ENCODE results near the gene GPC6. TPM values are rescaled to one million over a fixed set of nuclear protein-coding genes. Genes with fewer than 3 reads are reported as not detected.
A peak's percentile ranks its signal among the peaks of the same experiment; 100 is the strongest.

GPC6 gene
- total RNA-seq, 2 donors from 2014 or later: not detected

DNA sequence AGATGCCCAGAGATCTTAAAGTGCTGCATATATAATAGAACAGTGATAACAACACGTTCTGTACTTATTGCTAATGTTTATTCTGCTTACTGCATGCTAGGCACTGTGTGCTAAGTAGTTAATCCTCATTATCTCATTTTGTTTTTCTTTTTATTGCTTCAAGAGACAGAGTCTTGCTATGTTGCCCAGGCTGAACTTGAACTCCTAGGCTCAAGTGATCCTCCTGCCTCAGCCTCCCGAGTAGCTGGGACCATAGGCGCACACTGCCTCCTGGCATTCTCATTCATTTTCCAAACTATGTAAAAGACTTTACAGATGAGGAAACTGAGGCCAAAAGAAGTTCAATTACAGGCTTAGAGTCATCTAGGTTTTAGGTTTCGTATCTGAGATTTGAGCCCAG lies 548.4 kb downstream of the GPC6 start:
- no peak for ATAC-seq (replicated peaks)
- Mint-ChIP-seq H3K4me1 (no peaks in the 10 kb centered on the region), H3K27ac (no peak overlapping the region), H3K36me3 (ENCODE audit: low read depth) (no peaks in the 10 kb centered on the region), H3K27me3 (peaks cover 4% of the 10 kb centered on the region), H3K9me3 (no peaks in the 10 kb centered on the region), H3K4me3 (no peak overlapping the region)

GRCh38 chr13:93775507-93776108 lies 549.0 kb downstream of the GPC6 start:
- no peaks in the 10 kb centered on the region for H3K36me3 Mint-ChIP-seq (ENCODE audit: low read depth)
- peaks cover 4% of the 10 kb centered on the region for H3K27me3 Mint-ChIP-seq
- H3K4me3 Mint-ChIP-seq: no peak overlapping the region
- no peak for ATAC-seq (replicated peaks)
- no peak overlapping the region for H3K27ac Mint-ChIP-seq
- no peaks in the 10 kb centered on the region for H3K4me1 Mint-ChIP-seq
- no peaks in the 10 kb centered on the region for H3K9me3 Mint-ChIP-seq

DNA sequence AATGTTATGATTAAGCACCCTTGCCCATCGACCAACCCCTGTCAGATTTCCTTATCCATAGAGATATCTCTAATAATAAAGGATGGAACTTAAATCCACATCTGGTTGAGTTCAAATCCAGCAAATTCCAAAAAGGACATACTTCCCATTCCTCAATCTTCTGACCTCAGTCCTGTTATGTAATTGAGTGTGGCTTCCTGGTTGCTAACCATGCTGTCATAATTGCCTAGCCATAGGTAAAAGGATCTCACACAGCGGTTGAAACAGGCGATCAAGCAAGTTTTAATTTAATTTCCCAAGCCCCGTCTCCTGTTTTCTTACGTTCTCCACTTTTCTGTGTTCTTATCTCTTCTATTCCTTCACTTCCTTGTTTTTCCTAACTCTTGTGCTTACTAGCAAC lies 550.3 kb downstream of the GPC6 start:
- Mint-ChIP-seq H3K4me1 (no peaks in the 10 kb centered on the region), H3K36me3 (ENCODE audit: low read depth) (no peaks in the 10 kb centered on the region), H3K27me3 (peaks cover 4% of the 10 kb centered on the region), H3K4me3 (no peak overlapping the region), H3K27ac (no peak overlapping the region), H3K9me3 (no peaks in the 10 kb centered on the region)
- ATAC-seq (replicated peaks): no peak

DNA sequence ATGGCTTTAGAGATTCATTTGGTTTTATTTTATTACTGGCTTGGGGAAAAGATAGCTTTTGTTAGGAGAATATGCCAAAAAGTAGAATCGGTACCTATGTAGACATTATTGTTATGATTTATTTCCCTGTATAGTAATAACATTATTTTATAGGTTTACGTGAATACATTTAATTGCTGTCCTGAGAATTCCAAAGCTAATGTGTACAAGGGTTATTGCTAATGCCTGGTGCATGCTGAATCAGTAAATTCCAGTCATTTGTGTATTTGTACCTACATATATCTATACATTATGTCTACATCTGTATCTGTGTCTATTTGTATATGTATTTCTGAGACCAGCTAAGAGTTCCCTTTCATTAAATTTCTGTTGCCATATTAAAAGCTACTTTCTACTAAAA lies 550.9 kb downstream of the GPC6 start:
- Mint-ChIP-seq H3K36me3 (ENCODE audit: low read depth) (no peaks in the 10 kb centered on the region), H3K9me3 (no peaks in the 10 kb centered on the region), H3K27ac (no peak overlapping the region), H3K27me3 (peaks cover 4% of the 10 kb centered on the region), H3K4me1 (no peaks in the 10 kb centered on the region), H3K4me3 (no peak overlapping the region)
- ATAC-seq (replicated peaks): no peak

- H3K4me1 Mint-ChIP-seq: no peaks in the 10 kb centered on the region
- peaks cover 4% of the 10 kb centered on the region for H3K27me3 Mint-ChIP-seq
- no peak for ATAC-seq (replicated peaks)
- H3K36me3 Mint-ChIP-seq (ENCODE audit: low read depth): no peaks in the 10 kb centered on the region
- H3K4me3 Mint-ChIP-seq: no peak overlapping the region
- H3K27ac Mint-ChIP-seq: no peak overlapping the region
- H3K9me3 Mint-ChIP-seq: peaks cover 1% of the 10 kb centered on the region
Measured at GRCh38 chr13:93778548-93778947, 551.9 kb downstream of the GPC6 start.

DNA sequence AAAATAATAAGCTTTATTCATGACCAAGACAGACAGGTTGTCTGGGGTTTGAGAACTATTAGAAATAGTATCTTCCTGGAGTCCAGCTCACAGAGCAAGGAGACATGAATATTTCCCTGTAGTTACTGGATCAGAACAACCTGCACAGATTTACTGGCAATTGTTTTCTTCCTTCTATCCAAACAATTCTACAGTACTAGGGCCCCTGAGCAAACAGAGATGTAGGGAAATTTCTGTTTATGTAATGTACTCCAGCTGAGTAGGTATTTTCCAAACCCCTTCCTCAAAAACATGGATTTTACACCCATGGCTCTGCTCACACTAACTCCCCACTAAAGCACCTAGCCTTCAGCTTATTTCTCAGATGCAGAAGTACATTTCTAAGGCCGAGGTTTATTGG lies 557.6 kb downstream of the GPC6 start:
- Mint-ChIP-seq H3K36me3 (ENCODE audit: low read depth) (no peaks in the 10 kb centered on the region), H3K27ac (no peak overlapping the region), H3K4me1 (no peaks in the 10 kb centered on the region), H3K4me3 (no peak overlapping the region), H3K27me3 (no peaks in the 10 kb centered on the region), H3K9me3 (peaks cover 4% of the 10 kb centered on the region)
- no peak for ATAC-seq (replicated peaks)

DNA sequence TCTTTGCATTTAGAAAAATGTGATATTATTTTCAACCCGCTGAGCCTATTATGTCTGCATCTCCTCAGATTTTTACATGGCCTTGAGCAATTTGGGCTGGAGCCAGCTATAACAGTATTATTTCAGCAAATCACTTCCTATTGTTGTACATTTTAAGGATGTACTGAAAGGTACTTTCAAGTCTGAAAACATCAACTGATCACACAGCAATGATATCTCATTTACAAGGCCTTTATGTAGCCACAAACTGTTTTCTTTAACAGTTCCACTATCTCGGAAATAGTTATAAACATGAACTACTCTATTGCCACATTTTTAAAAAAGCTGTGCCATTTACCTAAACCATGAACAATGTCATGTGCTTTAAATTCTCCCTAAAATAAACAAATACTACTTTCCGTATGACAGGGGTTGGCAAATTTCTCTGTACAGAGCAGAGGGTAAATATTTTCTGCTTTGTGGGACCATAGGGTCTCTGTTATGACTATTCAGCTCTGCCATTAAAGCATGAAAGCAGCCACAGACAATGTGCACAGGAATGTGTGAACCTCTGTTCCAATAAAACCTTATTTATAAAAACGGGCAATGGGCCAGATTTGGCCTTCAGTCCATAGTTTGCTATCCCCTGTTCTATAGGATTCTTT lies 560.4 kb downstream of the GPC6 start:
- H3K9me3 Mint-ChIP-seq: peaks cover 4% of the 10 kb centered on the region
- H3K36me3 Mint-ChIP-seq (ENCODE audit: low read depth): no peaks in the 10 kb centered on the region
- no peaks in the 10 kb centered on the region for H3K4me1 Mint-ChIP-seq
- H3K4me3 Mint-ChIP-seq: no peak overlapping the region
- peaks cover 3% of the 10 kb centered on the region for H3K27me3 Mint-ChIP-seq
- no peak for ATAC-seq (replicated peaks)
- H3K27ac Mint-ChIP-seq: no peak overlapping the region

DNA sequence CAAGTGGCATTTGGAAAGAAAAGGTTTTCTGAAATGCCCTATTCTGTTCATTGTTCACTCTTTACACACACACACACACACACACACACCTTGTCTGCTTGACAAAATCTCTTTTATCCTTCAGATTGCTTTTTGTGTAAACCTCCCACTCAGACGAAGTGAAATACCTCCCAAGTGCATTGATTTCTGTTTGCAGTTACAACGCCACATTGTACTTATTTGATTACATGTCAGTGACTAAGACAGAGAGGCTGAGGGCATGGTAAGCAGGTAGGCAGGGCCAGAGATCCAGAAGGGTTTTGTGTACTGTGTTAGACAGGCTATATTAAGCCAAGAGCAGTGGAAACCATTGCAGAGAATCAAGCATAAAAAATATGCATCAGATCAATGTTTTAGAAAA lies 561.8 kb downstream of the GPC6 start:
- peak; percentile 38 for ATAC-seq (replicated peaks)
- H3K27me3 Mint-ChIP-seq: peaks cover 7% of the 10 kb centered on the region
- no peak overlapping the region for H3K27ac Mint-ChIP-seq
- no peaks in the 10 kb centered on the region for H3K36me3 Mint-ChIP-seq (ENCODE audit: low read depth)
- no peaks in the 10 kb centered on the region for H3K4me1 Mint-ChIP-seq
- H3K9me3 Mint-ChIP-seq: peaks cover 4% of the 10 kb centered on the region
- H3K4me3 Mint-ChIP-seq: no peak overlapping the region

- Mint-ChIP-seq H3K27me3 (peaks cover 7% of the 10 kb centered on the region), H3K36me3 (ENCODE audit: low read depth) (no peaks in the 10 kb centered on the region), H3K4me1 (peaks cover 4% of the 10 kb centered on the region), H3K9me3 (no peaks in the 10 kb centered on the region), H3K4me3 (no peak overlapping the region), H3K27ac (no peak overlapping the region)
- ATAC-seq (replicated peaks): peak; percentile 87
Measured at GRCh38 chr13:93789058-93789457, 562.5 kb downstream of the GPC6 start.

DNA sequence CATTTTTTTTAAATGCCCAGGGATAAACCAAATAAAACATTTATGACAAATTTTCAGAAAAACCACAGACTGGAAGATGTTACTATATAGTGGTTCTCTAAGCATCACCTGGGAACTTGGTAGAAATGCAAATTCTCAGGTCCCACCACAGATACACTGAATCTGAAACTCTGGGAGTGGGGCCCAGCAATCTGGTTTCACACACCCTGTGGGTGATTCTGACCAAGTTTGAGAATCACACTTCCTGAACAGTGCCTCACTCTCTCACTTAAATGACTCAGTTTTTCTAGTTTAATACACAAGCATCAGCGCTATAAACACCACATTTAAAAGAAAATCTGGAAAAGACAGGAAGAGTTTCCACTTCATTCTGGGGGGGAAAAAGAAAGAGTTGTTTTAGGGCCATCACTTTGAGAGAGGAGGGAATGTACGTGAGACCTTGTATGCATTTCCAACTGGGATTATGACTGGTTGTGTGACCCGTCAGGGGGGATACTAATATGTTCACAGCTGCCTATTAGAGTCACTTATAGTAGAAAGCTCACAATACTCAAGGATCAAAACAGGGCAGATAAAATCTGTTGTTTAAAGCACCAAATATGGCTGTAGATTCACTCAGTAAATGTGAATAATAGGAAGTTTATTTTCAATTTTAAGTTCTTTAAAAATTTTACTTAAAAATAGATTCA lies 567.7 kb downstream of the GPC6 start:
- no peaks in the 10 kb centered on the region for H3K36me3 Mint-ChIP-seq (ENCODE audit: low read depth)
- peak; percentile 95 for ATAC-seq (replicated peaks)
- peaks cover 9% of the 10 kb centered on the region for H3K4me1 Mint-ChIP-seq
- no peaks in the 10 kb centered on the region for H3K9me3 Mint-ChIP-seq
- peak overlapping the region; percentile 26 for H3K27ac Mint-ChIP-seq
- peak overlapping the region; percentile 47 for H3K4me3 Mint-ChIP-seq
- H3K27me3 Mint-ChIP-seq: peaks cover 18% of the 10 kb centered on the region

GRCh38 chr13:93797463-93797862 lies 570.9 kb downstream of the GPC6 start:
- no peak for ATAC-seq (replicated peaks)
- Mint-ChIP-seq H3K27me3 (peaks cover 30% of the 10 kb centered on the region), H3K36me3 (ENCODE audit: low read depth) (no peaks in the 10 kb centered on the region), H3K9me3 (no peaks in the 10 kb centered on the region), H3K4me3 (no peak overlapping the region), H3K27ac (no peak overlapping the region), H3K4me1 (peaks cover 9% of the 10 kb centered on the region)

GRCh38 chr13:93800342-93800741 lies 573.7 kb downstream of the GPC6 start:
- no peaks in the 10 kb centered on the region for H3K9me3 Mint-ChIP-seq
- no peak for ATAC-seq (replicated peaks)
- peaks cover 29% of the 10 kb centered on the region for H3K27me3 Mint-ChIP-seq
- H3K4me1 Mint-ChIP-seq: no peaks in the 10 kb centered on the region
- no peak overlapping the region for H3K27ac Mint-ChIP-seq
- no peaks in the 10 kb centered on the region for H3K36me3 Mint-ChIP-seq (ENCODE audit: low read depth)
- no peak overlapping the region for H3K4me3 Mint-ChIP-seq

DNA sequence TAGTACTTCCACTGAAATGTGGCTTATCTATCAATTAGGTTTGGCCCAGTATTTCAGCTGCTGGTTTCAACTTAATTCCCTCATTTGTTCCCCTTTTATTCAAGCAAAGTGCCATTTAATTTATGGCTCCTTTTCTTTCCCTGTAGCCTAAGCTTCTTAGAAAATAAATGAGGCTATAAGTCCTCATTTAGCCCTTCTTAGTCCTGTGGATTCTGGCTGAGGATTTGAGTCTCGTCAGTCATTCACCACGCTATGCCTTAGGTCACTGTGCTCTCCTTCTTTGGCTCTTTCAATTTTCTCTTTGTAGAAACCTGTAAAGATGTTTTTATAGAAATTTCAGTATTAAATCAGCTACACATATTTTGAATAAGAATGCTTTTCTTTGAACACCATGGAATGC lies 579.1 kb downstream of the GPC6 start:
- Mint-ChIP-seq H3K9me3 (no peaks in the 10 kb centered on the region), H3K4me1 (no peaks in the 10 kb centered on the region)

GRCh38 chr13:93806861-93807260 lies 580.3 kb downstream of the GPC6 start:
- peaks cover 12% of the 10 kb centered on the region for H3K27me3 Mint-ChIP-seq
- no peaks in the 10 kb centered on the region for H3K4me1 Mint-ChIP-seq
- no peak for ATAC-seq (replicated peaks)
- no peak overlapping the region for H3K4me3 Mint-ChIP-seq
- no peak overlapping the region for H3K27ac Mint-ChIP-seq
- no peaks in the 10 kb centered on the region for H3K9me3 Mint-ChIP-seq
- no peaks in the 10 kb centered on the region for H3K36me3 Mint-ChIP-seq (ENCODE audit: low read depth)

More for the DNA sequence above, 579.1 kb downstream of the GPC6 start:
- no peak for ATAC-seq (replicated peaks)
- H3K4me3 Mint-ChIP-seq: no peak overlapping the region
- no peaks in the 10 kb centered on the region for H3K36me3 Mint-ChIP-seq (ENCODE audit: low read depth)
- H3K27me3 Mint-ChIP-seq: peaks cover 14% of the 10 kb centered on the region
- H3K27ac Mint-ChIP-seq: no peak overlapping the region

- no peak overlapping the region for H3K27ac Mint-ChIP-seq
Measured at GRCh38 chr13:93810264-93810663, 583.7 kb downstream of the GPC6 start.

More at GRCh38 chr13:93810264-93810663, 583.7 kb downstream of the GPC6 start:
- Mint-ChIP-seq H3K36me3 (ENCODE audit: low read depth) (no peaks in the 10 kb centered on the region), H3K9me3 (no peaks in the 10 kb centered on the region), H3K4me3 (no peak overlapping the region), H3K27me3 (peaks cover 12% of the 10 kb centered on the region), H3K4me1 (no peaks in the 10 kb centered on the region)
- ATAC-seq (replicated peaks): no peak

All from activated T-helper 17 cell treated with anti-CD3 and anti-CD28 coated beads, Interleukin-2, amount 50 U/mL, for 72 hours (primary cell).